ENCODE measurements around the gene NPL.

GRCh38 chr1:182816863-182817262, 27.3 kb downstream of the NPL start:
- no peak for TF ChIP-seq CTCF (IDR thresholded peaks at IDR 0.05; ENCODE audit: low read depth, low read length)
- no peak for TF ChIP-seq EZH2phosphoT487 (IDR thresholded peaks at IDR 0.05; ENCODE audit: low read depth)

Data from OCI-LY3 (cell line).